HepG2 (cell line): ENCODE results near the gene DLG4. TPM values are rescaled to one million over a fixed set of nuclear protein-coding genes. Genes with fewer than 3 reads are reported as not detected.

Experiments used
- ARHGAP35 ChIP-seq: sonication (generic); formaldehyde crosslinking; IDR thresholded peaks from 2 replicates; pipeline ENCODE4 v1.9.0; 2022; ENCODE audit warnings: mild to moderate bottlenecking, inconsistent platforms, moderate library complexity, missing genetic modification reagents, borderline replicate concordance
- BCL6 ChIP-seq: IDR thresholded peaks from 2 replicates; pipeline ENCODE4 v1.6.1; 2016; ENCODE audit warnings: missing genetic modification reagents, missing compliant biosample characterization
- FOXC1 ChIP-seq: sonication (generic); formaldehyde crosslinking; IDR thresholded peaks from 2 replicates; pipeline ENCODE4 v1.8.0; 2022; ENCODE audit warnings: mild to moderate bottlenecking, missing genetic modification reagents, borderline replicate concordance
- GATAD1 ChIP-seq: IDR thresholded peaks from 2 replicates; pipeline ENCODE4 v1.6.1; 2016; ENCODE audit warnings: missing genetic modification reagents, missing compliant biosample characterization
- GLI4 ChIP-seq: sonication (generic); formaldehyde crosslinking; IDR thresholded peaks from 2 replicates; pipeline ENCODE4 v1.5.1; 2020; ENCODE audit warnings: missing genetic modification reagents, mild to moderate bottlenecking, moderate library complexity, borderline replicate concordance
- HNRNPLL ChIP-seq: fragments of 200-400 bp; formaldehyde crosslinking; IDR thresholded peaks from 2 replicates; pipeline ENCODE4 v1.6.1; 2017; ENCODE audit warnings: mild to moderate bottlenecking, low read depth, low read length; ENCODE audit not compliant: poor library complexity, severe bottlenecking
- KAT7 ChIP-seq: IDR thresholded peaks from 2 replicates; pipeline ENCODE4 v1.6.1; 2018; ENCODE audit warnings: borderline replicate concordance, missing compliant biosample characterization
- MEIS2 ChIP-seq: sonication (generic); formaldehyde crosslinking; IDR thresholded peaks from 2 replicates; pipeline ENCODE4 v1.9.0; 2021; ENCODE audit warnings: mild to moderate bottlenecking, missing genetic modification reagents
- MXD4 ChIP-seq: IDR thresholded peaks from 2 replicates; pipeline ENCODE4 v1.6.1; 2016; ENCODE audit warnings: mild to moderate bottlenecking, missing biosample characterization, missing genetic modification reagents
- NCOA2 ChIP-seq: sonication (generic); formaldehyde crosslinking; IDR thresholded peaks from 2 replicates; pipeline ENCODE4 v1.8.0; 2022; ENCODE audit warnings: inconsistent platforms
- POLR2A ChIP-seq, 2 experiments: IDR thresholded peaks; 2 replicates each; pipeline ENCODE4 v1.6.1; 2011; ENCODE audit warnings: low read depth in 2 of 2, low read length in 2 of 2, mild to moderate bottlenecking in 1 of 2, moderate library complexity in 1 of 2; ENCODE audit not compliant: insufficient read depth in 1 of 2
- RBFOX2 ChIP-seq: fragments of 200-400 bp; formaldehyde crosslinking; IDR thresholded peaks from 2 replicates; pipeline ENCODE4 v1.6.1; 2017; ENCODE audit warnings: low read depth, mild to moderate bottlenecking, low read length
- TGIF2 ChIP-seq: IDR thresholded peaks from 2 replicates; pipeline ENCODE4 v1.6.1; 2016; ENCODE audit warnings: control low read depth, missing compliant biosample characterization
- TP53 ChIP-seq: sonication (generic); formaldehyde crosslinking; conservative IDR thresholded peaks from 2 replicates; pipeline ENCODE4 v1.4.0; 2020; ENCODE audit warnings: missing genetic modification reagents
- ZMAT3 ChIP-seq: sonication (generic); formaldehyde crosslinking; conservative IDR thresholded peaks from 2 replicates; pipeline ENCODE4 v1.7.0; 2021; ENCODE audit warnings: missing genetic modification reagents
- ZNF235 ChIP-seq: sonication (generic); formaldehyde crosslinking; IDR thresholded peaks from 2 replicates; pipeline ENCODE4 v1.8.1; 2023; ENCODE audit warnings: mild to moderate bottlenecking, missing genetic modification reagents, borderline replicate concordance
- ZNF263 ChIP-seq: sonication (generic); formaldehyde crosslinking; IDR thresholded peaks from 2 replicates; pipeline ENCODE4 v1.4.0; 2020; ENCODE audit warnings: missing genetic modification reagents
- ZNF510 ChIP-seq: sonication (generic); formaldehyde crosslinking; IDR thresholded peaks from 2 replicates; pipeline ENCODE4 v1.4.0; 2020; ENCODE audit warnings: low read depth, mild to moderate bottlenecking, missing genetic modification reagents
- ZNF839 ChIP-seq: sonication (generic); formaldehyde crosslinking; IDR thresholded peaks from 2 replicates; pipeline ENCODE4 v1.4.0; 2020; ENCODE audit warnings: missing genetic modification reagents, mild to moderate bottlenecking, borderline replicate concordance
- ZSCAN31 ChIP-seq: sonication (generic); formaldehyde crosslinking; IDR thresholded peaks from 2 replicates; pipeline ENCODE4 v1.5.0; 2020; ENCODE audit warnings: low read depth, mild to moderate bottlenecking, missing genetic modification reagents
- polyA plus RNA-seq, 8 experiments: library from polyadenylated mRNA; depleted of rRNA in 3 of 8; stranded (reverse) in 7 of 8; unstranded in 1 of 8; fragments of >200 nt; fragmentation: Illumina TruSeq in 4 of 8; extraction: Trizol in 4 of 8; gene quantifications; 2 replicates each; pipeline versions ENCODE4 v1.2.1 to v1.2.3, GENCODE V29; 2011 to 2016; ENCODE audit warnings: low read depth in 4 of 8, missing spikeins in 1 of 8, mixed read lengths in 1 of 8; ENCODE audit not compliant: insufficient read depth in 1 of 8
- total RNA-seq, 5 experiments: library from RNA; depleted of rRNA; stranded (reverse); fragments of >200 nt; fragmentation: Illumina TruSeq; extraction: Trizol; gene quantifications; 2 replicates each; pipeline ENCODE4 v1.2.3, GENCODE V29; 2016; ENCODE audit warnings: low read depth in 1 of 5
- TF ChIP-seq, protein P1 (sequence below): sonication (generic); formaldehyde crosslinking; IDR thresholded peaks from one replicate; pipeline ENCODE4 v1.5.1; 2020; ENCODE audit warnings: mild to moderate bottlenecking, missing genetic modification reagents; ENCODE audit errors: not compliant biosample characterization
- TF ChIP-seq, protein P2 (sequence below): sonication (generic); IDR thresholded peaks from 2 replicates; pipeline ENCODE4 v1.6.1; 2016; ENCODE audit warnings: low read depth, borderline replicate concordance

Gene DLG4
- total and polyA plus RNA-seq, 2 of the 13 experiments (the other 11 are each of a cell fraction or from before 2014, with no cell fraction given): 0.71 to 4.3 TPM

DNA sequence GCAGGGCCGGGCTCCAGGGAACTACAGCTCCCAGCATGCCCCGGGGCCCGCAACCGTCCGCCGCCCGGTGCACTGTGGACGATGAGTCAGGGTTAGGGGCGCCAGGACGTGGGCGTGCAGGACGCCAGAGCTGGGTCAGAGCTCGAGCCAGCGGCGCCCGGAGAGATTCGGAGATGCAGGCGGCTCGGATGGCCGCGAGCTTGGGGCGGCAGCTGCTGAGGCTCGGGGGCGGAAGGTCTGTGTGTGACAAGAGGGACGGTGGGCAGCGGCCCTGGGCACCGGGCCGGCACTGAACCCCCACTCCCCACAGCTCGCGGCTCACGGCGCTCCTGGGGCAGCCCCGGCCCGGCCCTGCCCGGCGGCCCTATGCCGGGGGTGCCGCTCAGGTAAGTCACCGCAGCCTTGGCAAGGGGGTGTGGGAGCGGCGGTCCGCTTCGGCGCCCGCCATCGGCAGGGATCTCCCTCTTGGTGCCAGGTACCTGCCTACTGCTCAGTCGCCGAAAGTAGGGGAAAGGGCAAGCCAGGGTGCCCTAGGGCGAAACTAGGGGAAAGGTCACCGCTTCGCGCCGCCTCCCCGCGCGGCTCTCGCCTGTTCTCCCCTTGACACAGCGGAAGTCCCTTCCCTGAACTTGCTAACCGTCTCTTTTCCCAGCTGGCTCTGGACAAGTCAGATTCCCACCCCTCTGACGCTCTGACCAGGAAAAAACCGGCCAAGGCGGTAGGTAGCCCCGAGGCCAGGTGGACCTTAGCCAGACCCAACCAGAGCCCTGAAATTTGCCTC, at the start of gene DLG4, which contains the start of gene ACADVL (continued):
- TF ChIP-seq ZNF839 (peak; percentile 87; the same call in 1 of the 2 replicates), POLR2A (IDR thresholded peaks at IDR 0.05; ENCODE audit: insufficient read depth in 1 of 2, low read depth in 2 of 2, low read length in 2 of 2) (peak; percentile 88 to 94), ZSCAN31 (CRISPR knock-in tag) (peak; percentile 24), ZMAT3 (CRISPR knock-in tag) (peak; percentile 70; the same call in 1 of the 2 replicates), GLI4 (CRISPR knock-in tag) (peak; percentile 94; the same call in 1 of the 2 replicates), MXD4 (CRISPR knock-in tag) (peak; percentile 69), TGIF2 (CRISPR knock-in tag) (no peak), MEIS2 (no peak), ZNF235 (0 out of 2 replicates have a peak, but pooled peaks have one; percentile 70), TP53 (no peak), ZNF510 (CRISPR knock-in tag) (no peak), RBFOX2 (peak; percentile 94), BCL6 (CRISPR knock-in tag) (peak; percentile 54), KAT7 (CRISPR knock-in tag) (peak; percentile 43; the same call in 1 of the 2 replicates), FOXC1 (CRISPR knock-in tag) (peak; percentile 25; the same call in 1 of the 2 replicates), NCOA2 (CRISPR knock-in tag) (peak; percentile 21; the same call in 1 of the 2 replicates), HNRNPLL (peak; percentile 70), GATAD1 (CRISPR knock-in tag) (peak; percentile 79; the same call in 1 of the 2 replicates), ARHGAP35 (CRISPR knock-in tag) (peak; percentile 36; the same call in 1 of the 2 replicates), ZNF263 (CRISPR knock-in tag) (peak; percentile 41)
- TF ChIP-seq, protein P1, sequence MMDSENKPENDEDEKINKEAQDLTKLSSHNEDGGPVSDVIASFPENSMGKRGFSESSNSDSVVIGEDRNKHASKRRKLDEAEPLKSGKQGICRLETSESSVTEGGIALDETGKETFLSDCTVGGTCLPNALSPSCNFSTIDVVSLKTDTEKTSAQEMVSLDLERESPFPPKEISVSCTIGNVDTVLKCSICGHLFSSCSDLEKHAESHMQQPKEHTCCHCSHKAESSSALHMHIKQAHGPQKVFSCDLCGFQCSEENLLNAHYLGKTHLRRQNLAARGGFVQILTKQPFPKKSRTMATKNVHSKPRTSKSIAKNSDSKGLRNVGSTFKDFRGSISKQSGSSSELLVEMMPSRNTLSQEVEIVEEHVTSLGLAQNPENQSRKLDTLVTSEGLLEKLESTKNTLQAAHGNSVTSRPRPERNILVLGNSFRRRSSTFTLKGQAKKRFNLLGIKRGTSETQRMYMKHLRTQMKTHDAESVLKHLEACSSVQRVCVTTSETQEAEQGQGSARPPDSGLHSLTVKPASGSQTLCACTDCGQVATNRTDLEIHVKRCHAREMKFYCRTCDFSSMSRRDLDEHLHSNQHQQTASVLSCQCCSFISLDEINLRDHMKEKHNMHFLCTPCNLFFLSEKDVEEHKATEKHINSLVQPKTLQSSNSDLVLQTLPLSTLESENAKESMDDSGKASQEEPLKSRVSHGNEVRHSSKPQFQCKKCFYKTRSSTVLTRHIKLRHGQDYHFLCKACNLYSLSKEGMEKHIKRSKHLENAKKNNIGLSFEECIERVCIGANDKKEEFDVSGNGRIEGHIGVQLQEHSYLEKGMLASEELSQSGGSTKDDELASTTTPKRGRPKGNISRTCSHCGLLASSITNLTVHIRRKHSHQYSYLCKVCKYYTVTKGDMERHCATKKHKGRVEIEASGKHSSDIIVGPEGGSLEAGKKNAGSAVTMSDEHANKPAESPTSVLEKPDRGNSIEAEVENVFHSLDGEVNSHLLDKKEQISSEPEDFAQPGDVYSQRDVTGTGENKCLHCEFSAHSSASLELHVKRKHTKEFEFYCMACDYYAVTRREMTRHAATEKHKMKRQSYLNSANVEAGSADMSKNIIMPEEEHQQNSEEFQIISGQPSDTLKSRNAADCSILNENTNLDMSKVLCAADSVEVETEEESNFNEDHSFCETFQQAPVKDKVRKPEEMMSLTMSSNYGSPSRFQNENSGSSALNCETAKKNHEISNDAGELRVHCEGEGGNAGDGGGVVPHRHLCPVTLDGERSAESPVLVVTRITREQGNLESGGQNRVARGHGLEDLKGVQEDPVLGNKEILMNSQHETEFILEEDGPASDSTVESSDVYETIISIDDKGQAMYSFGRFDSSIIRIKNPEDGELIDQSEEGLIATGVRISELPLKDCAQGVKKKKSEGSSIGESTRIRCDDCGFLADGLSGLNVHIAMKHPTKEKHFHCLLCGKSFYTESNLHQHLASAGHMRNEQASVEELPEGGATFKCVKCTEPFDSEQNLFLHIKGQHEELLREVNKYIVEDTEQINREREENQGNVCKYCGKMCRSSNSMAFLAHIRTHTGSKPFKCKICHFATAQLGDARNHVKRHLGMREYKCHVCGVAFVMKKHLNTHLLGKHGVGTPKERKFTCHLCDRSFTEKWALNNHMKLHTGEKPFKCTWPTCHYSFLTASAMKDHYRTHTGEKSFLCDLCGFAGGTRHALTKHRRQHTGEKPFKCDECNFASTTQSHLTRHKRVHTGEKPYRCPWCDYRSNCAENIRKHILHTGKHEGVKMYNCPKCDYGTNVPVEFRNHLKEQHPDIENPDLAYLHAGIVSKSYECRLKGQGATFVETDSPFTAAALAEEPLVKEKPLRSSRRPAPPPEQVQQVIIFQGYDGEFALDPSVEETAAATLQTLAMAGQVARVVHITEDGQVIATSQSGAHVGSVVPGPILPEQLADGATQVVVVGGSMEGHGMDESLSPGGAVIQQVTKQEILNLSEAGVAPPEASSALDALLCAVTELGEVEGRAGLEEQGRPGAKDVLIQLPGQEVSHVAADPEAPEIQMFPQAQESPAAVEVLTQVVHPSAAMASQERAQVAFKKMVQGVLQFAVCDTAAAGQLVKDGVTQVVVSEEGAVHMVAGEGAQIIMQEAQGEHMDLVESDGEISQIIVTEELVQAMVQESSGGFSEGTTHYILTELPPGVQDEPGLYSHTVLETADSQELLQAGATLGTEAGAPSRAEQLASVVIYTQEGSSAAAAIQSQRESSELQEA (CRISPR knock-in tag): peak; percentile 92
- TF ChIP-seq, protein P2, sequence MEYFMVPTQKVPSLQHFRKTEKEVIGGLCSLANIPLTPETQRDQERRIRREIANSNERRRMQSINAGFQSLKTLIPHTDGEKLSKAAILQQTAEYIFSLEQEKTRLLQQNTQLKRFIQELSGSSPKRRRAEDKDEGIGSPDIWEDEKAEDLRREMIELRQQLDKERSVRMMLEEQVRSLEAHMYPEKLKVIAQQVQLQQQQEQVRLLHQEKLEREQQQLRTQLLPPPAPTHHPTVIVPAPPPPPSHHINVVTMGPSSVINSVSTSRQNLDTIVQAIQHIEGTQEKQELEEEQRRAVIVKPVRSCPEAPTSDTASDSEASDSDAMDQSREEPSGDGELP: peak; percentile 56; the same call in 1 of the 2 replicates
